Lung (tissue), 12 donors: ENCODE results near the gene APEX1. TPM values are rescaled to one million over a fixed set of nuclear protein-coding genes. Genes with fewer than 3 reads are reported as not detected.
"Not testable (repeated sequence)": the region's sequence is repeated elsewhere in the genome, so short reads cannot be mapped to it uniquely, and the experiment has no call there.

Experiments
- ATAC-seq: fragments of 200-7000 bp; cut with Tn5 transposase; one replicate; pipeline ENCODE4 v1.9.1; 2020; ENCODE audit warnings: moderate number of reproducible peaks; ENCODE audit not compliant: insufficient read depth, low FRiP score
- DNase-seq, 3 donors: peaks; one replicate each; pipeline ENCODE4 v3.0.0-alpha.2; 2013 to 2017
- H3K27ac ChIP-seq, 2 donors: one replicate each; pipeline ENCODE4 v1.5.1; 2013; ENCODE audit warnings: mild to moderate bottlenecking in 2 of 2, moderate library complexity in 2 of 2, control low read depth in 1 of 2, inconsistent platforms in 1 of 2, low read depth in 1 of 2, low read length in 1 of 2
- H3K27me3 ChIP-seq, 3 donors: one replicate each; pipeline ENCODE4 v1.5.1; 2013; ENCODE audit warnings: low read length in 2 of 3; ENCODE audit not compliant: control insufficient read depth in 3 of 3, insufficient read depth in 3 of 3
- H3K36me3 ChIP-seq, 4 donors: one replicate each; pipeline ENCODE4 v1.5.1; 2013; ENCODE audit warnings: low read length in 4 of 4, mild to moderate bottlenecking in 1 of 4, moderate library complexity in 1 of 4; ENCODE audit not compliant: control insufficient read depth in 4 of 4, insufficient read depth in 4 of 4
- H3K4me1 ChIP-seq, 5 donors: one replicate each; pipeline ENCODE4 v1.5.1; 2013; ENCODE audit warnings: low read length in 5 of 5, mild to moderate bottlenecking in 2 of 5, moderate library complexity in 1 of 5; ENCODE audit not compliant: control insufficient read depth in 5 of 5, insufficient read depth in 5 of 5
- H3K4me3 ChIP-seq: one replicate; pipeline ENCODE4 v1.5.1; 2013; ENCODE audit warnings: mild to moderate bottlenecking, control low read depth, moderate library complexity
- H3K9ac ChIP-seq, 2 donors: one replicate each; pipeline ENCODE4 v1.5.1; 2013; ENCODE audit warnings: low read length in 2 of 2, control low read depth in 1 of 2; ENCODE audit not compliant: insufficient read depth in 1 of 2
- H3K9me3 ChIP-seq, 4 donors: one replicate each; pipeline ENCODE4 v1.5.1; 2013; ENCODE audit warnings: low read length in 3 of 4, mild to moderate bottlenecking in 1 of 4, moderate library complexity in 1 of 4; ENCODE audit not compliant: control insufficient read depth in 4 of 4, insufficient read depth in 3 of 4
- CTCF ChIP-seq: IDR thresholded peaks from 2 replicates; pipeline ENCODE4 v1.5.1; 2012; ENCODE audit warnings: mild to moderate bottlenecking; ENCODE audit errors: control extremely low read depth, extremely low read depth
- WGBS, 2 donors: extraction: QIAGEN DNeasy Blood & Tissue Kit; methylation state at CpG; one replicate each; pipeline ENCODE4 v1.1.7; 2013; 5-methylcytosine and 5-hydroxymethylcytosine counted together
- polyA plus RNA-seq, 2 donors: library from polyadenylated mRNA; stranded (reverse); fragments of 200-250 nt; gene quantifications; one replicate each; pipeline ENCODE4 v1.2.1, GENCODE V29; 2013
- total RNA-seq, 2 donors: library from RNA; depleted of rRNA in 1 of 2; stranded (reverse); fragments of >200 nt in 1 of 2; gene quantifications; one replicate each; pipeline ENCODE4 v1.2.1, GENCODE V29; 2014 to 2021
- donor health status: control.
- donor health status: control.
- donor health status: Bipolar disorder and iron deficiency.
- donor health status: healthy.
- donor health status: DM: yes; HTN: yes; CAD: no.

The APEX1 gene
- total and polyA plus RNA-seq, 4 donors = 66.2 to 159 (median 120) TPM

GRCh38 chr14:20438664-20439063 is 16.4 kb upstream of the APEX1 start:
- Histone ChIP-seq H3K4me1 (peaks cover 0 to 9% (median 0%) of the 10 kb centered on the region in 5 donors), H3K27me3 (peaks cover 0 to 23% (median 0%) of the 10 kb centered on the region in 3 donors), H3K27ac (no peak overlapping the region), H3K36me3 (no peaks in the 10 kb centered on the region), H3K9me3 (no peaks in the 10 kb centered on the region), H3K9ac (no peak overlapping the region), H3K4me3 (no peak overlapping the region)
- no peak for DNase-seq
- TF ChIP-seq CTCF = no peak
- ATAC-seq = no peak
- WGBS, 2 donors = 80 to 85% methylated on average over 7 of the region's 7 CpGs

GRCh38 chr14:20440465-20440864 is 14.6 kb upstream of the APEX1 start:
- peaks cover 0 to under 1% (median 0%) of the 10 kb centered on the region in 4 donors for H3K36me3 ChIP-seq
- peaks cover 0 to 12% (median 0%) of the 10 kb centered on the region in 3 donors for H3K27me3 ChIP-seq
- no peak for ATAC-seq
- H3K4me1 ChIP-seq = peaks cover 0 to 2% (median 0%) of the 10 kb centered on the region in 5 donors
- no peak overlapping the region for H3K4me3 ChIP-seq
- H3K9ac ChIP-seq = no peak overlapping the region
- WGBS, 2 donors = 85 to 89% methylated on average over 5 of the region's 5 CpGs
- no peak for DNase-seq
- H3K27ac ChIP-seq = no peak overlapping the region
- TF ChIP-seq CTCF = no peak
- H3K9me3 ChIP-seq = no peaks in the 10 kb centered on the region

- H3K4me1 ChIP-seq = peaks cover 0 to 2% (median 0%) of the 10 kb centered on the region in 5 donors
- no peak overlapping the region for H3K9ac ChIP-seq
- H3K9me3 ChIP-seq = no peaks in the 10 kb centered on the region
- no peak overlapping the region for H3K27ac ChIP-seq
- no peak for DNase-seq
- H3K36me3 ChIP-seq = peaks cover 0 to 4% (median 1%) of the 10 kb centered on the region in 4 donors
- no peak overlapping the region for H3K4me3 ChIP-seq
- no peak for ATAC-seq
- TF ChIP-seq CTCF = no peak
- WGBS, 2 donors = 53 to 66% methylated on average over 5 of the region's 5 CpGs
- H3K27me3 ChIP-seq = peaks cover 0 to 8% (median 0%) of the 10 kb centered on the region in 3 donors
These were observed 14.1 kb upstream of the APEX1 start for GRCh38 chr14:20440882-20441281.

GRCh38 chr14:20441461-20441860 is 13.6 kb upstream of the APEX1 start:
- DNase-seq = no peak
- H3K4me3 ChIP-seq = no peak overlapping the region
- no peak for ATAC-seq
- no peaks in the 10 kb centered on the region for H3K9me3 ChIP-seq
- peaks cover 2 to 9% (median 6%) of the 10 kb centered on the region in 4 donors for H3K36me3 ChIP-seq
- H3K27ac ChIP-seq = no peak overlapping the region
- H3K4me1 ChIP-seq = peaks cover 0 to 2% (median 0%) of the 10 kb centered on the region in 5 donors
- WGBS, 2 donors = 50 to 79% methylated on average over 2 of the region's 2 CpGs
- H3K27me3 ChIP-seq = peaks cover 0 to 4% (median 0%) of the 10 kb centered on the region in 3 donors
- no peak overlapping the region for H3K9ac ChIP-seq
- no peak for TF ChIP-seq CTCF

GRCh38 chr14:20443650-20444049 is 11.4 kb upstream of the APEX1 start:
- H3K27me3 ChIP-seq, H3K4me3 ChIP-seq, ATAC-seq, DNase-seq, H3K9ac ChIP-seq, H3K9me3 ChIP-seq, H3K27ac ChIP-seq, H3K4me1 ChIP-seq: not testable (repeated sequence)
- 79 to 83% methylated on average over 2 of the region's 4 CpGs for WGBS, 2 donors
- H3K36me3 ChIP-seq = peaks cover 22 to 26% (median 25%) of the 10 kb centered on the region in 4 donors
